Medulla oblongata (tissue), 1 donor: ENCODE results near the gene RBP5.
"Not testable (repeated sequence)": the region's sequence is repeated elsewhere in the genome, so short reads cannot be mapped to it uniquely, and the experiment has no call there.

Experiments
- DNase-seq: peaks from one replicate; pipeline ENCODE4 v3.0.0-alpha.2; 2015; ENCODE audit errors: extremely low spot score

The RBP5 gene

DNA sequence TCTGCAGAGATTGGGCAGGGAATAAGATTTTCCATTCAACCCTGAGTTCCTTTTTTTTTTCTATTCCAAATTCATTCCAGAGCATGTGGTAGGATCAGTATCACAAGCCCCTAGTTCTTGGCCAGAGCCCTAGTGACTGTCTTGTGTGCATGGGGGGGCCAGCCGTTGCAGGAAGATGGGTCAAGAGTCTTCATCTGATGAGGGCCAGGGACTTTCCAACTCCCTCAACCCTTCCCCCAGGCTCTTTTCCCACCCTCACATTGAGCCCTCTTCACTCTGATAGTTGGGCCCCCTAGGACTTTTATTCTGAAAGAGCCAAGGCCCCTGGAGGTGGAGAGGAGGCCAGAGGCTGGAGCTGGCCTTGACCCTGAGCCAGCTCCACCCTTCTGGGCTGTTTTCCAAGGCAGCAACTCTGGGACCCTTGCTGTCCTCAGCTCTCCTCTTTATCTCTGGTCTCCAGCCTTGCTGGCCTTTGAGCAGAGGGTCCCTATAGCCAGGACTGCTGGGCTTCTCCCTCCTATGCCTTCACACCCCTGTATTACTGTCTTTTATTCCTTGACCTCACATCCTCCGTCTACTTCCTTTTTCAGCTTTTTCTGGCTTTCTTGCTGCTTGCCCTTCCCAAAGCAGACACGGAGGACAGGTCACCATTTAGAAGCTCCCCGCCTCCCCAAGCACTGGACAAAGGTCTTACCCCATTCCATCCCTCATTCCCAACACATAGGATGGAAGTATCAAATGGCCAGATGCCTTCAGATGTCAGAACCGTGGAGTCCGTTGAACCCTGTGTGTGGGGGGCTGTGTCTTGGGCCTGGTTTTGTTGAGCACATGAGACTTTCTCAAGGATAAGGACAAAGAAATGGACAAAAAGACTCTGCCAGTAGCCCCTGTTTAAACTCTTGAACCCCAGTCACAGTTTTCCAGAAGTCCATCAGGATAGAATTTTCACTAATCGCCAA, 5.6 kb downstream of the RBP5 start:
- DNase-seq = no peak

GRCh38 chr12:7121324-7121723, 7.4 kb downstream of the RBP5 start:
- no peak for DNase-seq

GRCh38 chr12:7120166-7120565, 8.5 kb downstream of the RBP5 start:
- DNase-seq = no peak

- no peak for DNase-seq
Measured at GRCh38 chr12:7118881-7119280, 9.8 kb downstream of the RBP5 start.

DNA sequence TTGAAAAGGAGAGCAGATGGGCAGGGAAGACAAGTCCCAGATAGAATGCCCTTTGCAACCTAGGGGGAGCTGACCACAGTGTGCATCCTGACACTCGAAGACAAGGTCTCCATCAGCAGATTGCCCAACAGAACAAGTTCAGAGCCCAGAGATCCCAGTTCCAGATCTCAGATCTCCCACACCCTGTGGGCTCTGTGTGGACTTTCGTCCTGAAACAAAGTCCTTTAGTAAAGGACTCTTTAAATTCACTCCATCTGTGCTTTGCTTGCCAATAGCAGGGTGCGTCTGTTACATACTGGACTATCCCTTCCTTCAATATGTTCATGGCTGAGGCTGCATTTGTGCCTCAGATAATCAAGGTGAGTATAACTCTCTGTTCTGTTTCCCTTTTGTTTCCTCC, 11.0 kb downstream of the RBP5 start:
- DNase-seq = no peak

- no peak for DNase-seq
Measured at GRCh38 chr12:7116916-7117315, 11.8 kb downstream of the RBP5 start.

- no peak for DNase-seq
Measured at GRCh38 chr12:7116196-7116595, 12.5 kb downstream of the RBP5 start.

DNA sequence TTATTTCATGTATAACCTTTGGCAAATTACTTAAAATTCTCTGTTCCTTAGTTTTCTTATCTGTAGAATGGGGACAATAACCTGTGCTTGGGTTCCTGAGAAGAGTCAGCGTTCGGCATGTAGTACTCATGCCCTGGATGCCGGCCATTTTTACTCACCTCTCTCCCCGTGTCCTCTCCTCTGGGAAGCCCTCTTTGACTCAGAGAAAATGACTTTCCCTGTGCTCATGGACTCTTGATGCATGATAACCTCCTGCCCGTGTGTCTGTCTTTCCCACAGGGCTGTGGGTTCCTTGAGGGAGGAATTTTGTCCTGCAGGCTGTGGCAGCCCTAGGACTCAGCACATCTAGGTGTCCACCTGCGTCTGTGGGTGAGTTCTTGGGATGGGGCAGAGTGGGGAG, 13.8 kb downstream of the RBP5 start:
- DNase-seq = no peak

DNA sequence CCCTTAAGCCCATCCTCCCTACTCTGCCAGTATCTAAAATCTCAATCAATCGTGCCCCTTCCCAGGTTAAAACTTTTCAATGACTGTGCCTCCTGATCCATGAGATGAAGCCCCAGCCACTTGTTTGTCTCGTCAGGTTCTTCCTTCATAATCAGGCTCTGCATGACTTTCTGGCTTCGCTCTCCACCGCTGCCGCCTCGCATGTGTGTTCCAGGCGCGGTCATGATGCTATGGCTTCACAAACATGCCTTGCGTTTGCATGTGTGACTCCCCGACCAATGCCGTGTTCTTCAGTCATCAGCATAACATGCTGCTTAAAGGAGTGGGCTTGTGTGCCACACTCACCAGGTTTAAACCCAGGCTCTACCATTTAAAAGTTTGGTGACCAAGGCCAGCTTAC, 14.7 kb downstream of the RBP5 start:
- DNase-seq = no peak

GRCh38 chr12:7113389-7113871, 15.3 kb downstream of the RBP5 start:
- DNase-seq = peak; percentile 27

DNA sequence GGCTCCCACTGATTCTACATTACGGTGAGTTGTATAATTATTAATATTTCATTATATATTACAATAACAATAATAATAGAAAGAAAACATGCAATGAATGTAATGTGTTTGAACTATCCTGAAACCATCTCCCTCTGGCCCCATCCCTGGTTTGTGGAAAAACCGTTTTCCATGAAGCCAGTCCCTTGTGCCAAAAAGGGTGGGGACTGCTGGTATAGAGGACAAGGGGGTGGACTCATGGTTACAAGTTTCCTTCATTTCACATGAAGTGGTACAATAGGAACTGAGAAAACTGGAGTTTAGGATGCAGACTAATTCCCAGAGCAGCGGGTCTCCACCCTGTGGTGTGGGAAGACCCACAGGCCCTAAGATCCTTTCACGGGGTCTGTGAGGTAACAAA, 16.6 kb downstream of the RBP5 start:
- DNase-seq = no peak

DNA sequence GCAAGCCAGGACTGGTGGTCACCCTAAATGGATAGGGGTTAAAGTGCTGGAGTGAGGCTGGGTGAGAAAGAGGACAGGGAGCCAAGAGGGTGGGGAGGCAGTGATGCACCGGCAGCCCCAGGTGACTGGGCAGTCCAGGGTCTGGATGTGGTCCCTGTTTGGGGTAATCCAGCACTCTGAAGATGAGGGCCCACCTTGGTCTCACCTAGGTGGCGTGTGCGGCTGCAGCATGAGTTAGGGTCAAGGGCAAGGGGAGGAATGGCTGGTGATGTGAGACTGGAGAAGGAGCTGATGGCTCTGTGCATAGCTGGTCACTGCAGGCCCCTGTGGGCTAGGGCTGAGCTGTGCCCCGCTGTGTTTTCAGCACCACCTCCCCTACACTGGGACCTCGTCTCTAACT, 18.0 kb downstream of the RBP5 start:
- no peak for DNase-seq

GRCh38 chr12:7109572-7109920, 19.1 kb downstream of the RBP5 start:
- no peak for DNase-seq

- peak; percentile 83 for DNase-seq
Measured at GRCh38 chr12:7108796-7109571, 19.7 kb downstream of the RBP5 start, which contains the start of gene C1RL. TSS of gene C1RL (minus strand) at chr12:7109214. CDS start at chr12:7109180, 34 bp downstream.

DNA sequence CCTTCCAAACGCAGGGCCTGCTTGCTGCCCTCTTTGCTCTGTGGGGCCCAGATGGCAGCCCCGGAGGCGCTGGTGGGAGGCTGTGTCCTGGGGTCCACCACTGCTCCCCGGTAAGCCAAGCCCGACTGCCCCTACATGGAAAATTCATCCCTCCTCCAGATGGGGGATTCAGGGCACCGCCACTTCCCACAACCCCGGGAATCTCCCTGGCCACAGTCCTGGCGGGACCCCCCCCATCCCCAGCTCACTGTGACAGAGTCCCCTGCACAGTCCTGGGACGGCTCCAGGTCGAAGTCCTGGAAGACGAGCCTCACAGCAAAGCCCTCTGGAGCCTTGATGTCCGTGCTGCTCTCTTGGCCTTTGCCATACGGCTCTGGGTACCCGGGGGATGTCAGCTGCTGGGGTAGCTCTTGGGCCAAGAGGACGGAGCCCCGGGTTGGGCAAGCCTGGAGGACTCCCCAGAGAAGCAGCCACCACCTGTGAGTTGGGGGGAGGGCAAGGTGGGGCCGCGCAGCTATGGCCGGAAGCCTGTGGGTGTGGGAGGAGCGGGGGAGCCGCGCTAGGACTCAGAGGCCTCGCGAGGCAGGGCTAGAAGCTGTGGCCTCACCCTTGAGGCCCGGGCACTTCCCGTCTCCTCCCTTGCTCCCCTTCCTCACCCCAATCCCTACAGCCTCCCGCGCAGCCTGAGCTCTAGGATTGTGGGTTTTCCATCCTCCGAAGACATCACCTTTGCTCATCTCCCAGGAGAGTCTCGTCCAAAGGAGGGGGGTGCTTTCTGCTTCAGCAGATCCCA, 20.5 kb downstream of the RBP5 start:
- peak; percentile 10 for DNase-seq

- DNase-seq = no peak
Measured at GRCh38 chr12:7107636-7108002, 21.1 kb downstream of the RBP5 start.

GRCh38 chr12:7107181-7107580, 21.5 kb downstream of the RBP5 start:
- not testable (repeated sequence) for DNase-seq

DNA sequence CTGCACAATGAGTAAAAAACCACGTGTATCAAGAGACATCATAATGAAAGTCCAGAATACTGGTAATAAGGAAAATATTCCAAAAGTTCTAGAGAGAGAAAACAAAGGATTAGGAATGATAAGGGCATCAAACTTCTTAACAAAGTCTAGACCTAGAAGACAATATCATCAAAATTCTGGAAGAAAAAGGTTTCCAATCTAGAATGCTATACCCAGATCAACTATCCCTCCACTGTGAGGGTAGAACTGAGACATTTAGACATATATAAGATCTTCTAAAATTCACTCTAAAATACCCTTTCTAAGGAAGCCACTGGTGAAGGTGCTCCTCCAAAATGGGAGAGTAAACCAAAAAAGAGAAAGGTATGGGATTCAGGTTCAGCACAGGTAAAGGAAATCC, 22.6 kb downstream of the RBP5 start:
- DNase-seq = no peak

DNA sequence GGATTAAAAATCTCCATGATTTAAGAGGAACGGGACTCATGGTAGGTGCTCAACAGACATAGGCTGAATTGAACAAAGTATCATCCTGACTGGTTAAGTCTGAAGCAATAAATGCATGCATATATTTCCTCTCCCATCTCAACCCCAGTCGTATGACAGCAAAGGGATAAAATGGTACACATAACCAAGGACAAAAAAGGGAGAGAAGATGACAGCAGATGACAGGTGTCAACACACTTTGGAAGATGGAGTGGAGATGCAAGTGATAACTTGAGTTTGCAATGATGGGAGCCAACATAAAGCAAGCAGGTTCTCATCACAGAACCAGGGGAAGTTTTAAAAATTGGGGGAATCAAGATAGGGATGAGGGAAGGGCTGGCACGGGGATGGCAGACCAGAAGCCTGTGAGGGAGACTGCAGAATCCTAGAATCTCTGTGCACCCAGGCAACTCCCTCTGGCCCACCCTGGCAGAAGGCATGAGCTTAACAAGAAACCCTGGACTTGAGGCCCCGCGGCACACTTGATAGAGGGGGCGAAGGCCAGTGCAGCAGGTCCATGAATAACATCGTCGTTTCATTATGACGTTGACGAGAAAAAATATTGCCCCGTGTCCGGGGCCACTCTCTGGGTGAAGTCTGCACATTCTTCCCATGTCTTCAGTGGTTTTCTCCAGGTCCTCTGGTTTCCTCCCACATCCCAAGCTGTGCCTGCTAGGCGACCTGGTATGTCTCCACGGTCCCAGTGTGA, 24.7 kb downstream of the RBP5 start:
- no peak for DNase-seq

GRCh38 chr12:7102582-7102981, 26.1 kb downstream of the RBP5 start:
- DNase-seq = no peak

DNA sequence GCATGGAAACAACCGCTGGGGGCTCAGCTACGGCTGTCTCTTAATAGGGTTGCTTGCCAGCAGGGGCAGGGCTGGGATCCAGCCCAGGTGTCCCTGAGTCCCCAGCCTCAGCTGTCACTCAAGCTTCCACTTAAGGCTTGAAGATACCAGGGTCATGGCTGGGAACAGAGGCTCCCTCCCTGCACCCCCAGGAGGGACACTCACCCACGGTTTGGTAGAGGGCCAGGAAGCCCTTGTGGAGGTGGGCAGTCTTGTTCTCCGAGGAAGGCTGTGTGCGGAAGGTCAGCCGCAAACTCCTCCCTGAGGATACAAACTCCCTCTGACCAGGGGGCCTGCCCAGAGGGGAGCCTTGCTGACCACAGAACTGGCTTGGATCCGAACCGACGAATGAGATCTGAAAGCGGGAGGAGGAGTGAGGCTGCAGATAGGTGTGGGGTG, 27.0 kb downstream of the RBP5 start:
- no peak for DNase-seq
